T-cell (primary cell): ENCODE results near the gene MAP3K6. TPM values are rescaled to one million over a fixed set of nuclear protein-coding genes. Genes with fewer than 3 reads are reported as not detected.

ENCODE experiments used
- ATAC-seq, 4 experiments: fragments of 200-7000 bp in 3 of 4; fragments of 150-1000 bp in 1 of 4; cut with Tn5 transposase; replicated peaks in 1 of 4; 1 replicate in 3 of 4; 2 replicates in 1 of 4; pipeline ENCODE4 v1.10.0; 2021; ENCODE audit warnings: moderate library complexity in 3 of 4, mild to moderate bottlenecking in 2 of 4, moderate number of reproducible peaks in 1 of 4
- CTCF ChIA-PET, 2 donors: fragments of 300-600 bp; sonication (Branson Sonifier 250); formaldehyde crosslinking; loops; one replicate each; lab custom pipeline; 2022; ENCODE audit warnings: antibody characterized with exemption in 2 of 2; lab: Charles Lee
- POLR2A ChIA-PET, 2 donors: fragments of 300-600 bp; sonication (Branson Sonifier 250); formaldehyde crosslinking; loops; one replicate each; lab custom pipeline; 2022; ENCODE audit warnings: antibody characterized with exemption in 2 of 2; lab: Charles Lee
- DNase-seq, 35 experiments: peaks; one replicate each; pipeline versions ENCODE4 v3.0.0 to v3.0.0-alpha.2; 2013 to 2023
- H3K27ac ChIP-seq: one replicate; pipeline ENCODE4 v1.5.1; 2013; ENCODE audit warnings: low read length
- H3K27me3 ChIP-seq, 2 experiments: replicated peaks in 1 of 2; 1 replicate in 1 of 2; 2 replicates in 1 of 2; pipeline versions ENCODE4 v1.6.1 to v1.7.0; 2013; ENCODE audit warnings: low read length in 1 of 2, mixed read lengths in 1 of 2; ENCODE audit not compliant: control insufficient read depth in 2 of 2, insufficient read depth in 2 of 2; ENCODE audit errors: extremely low read depth in 1 of 2
- H3K36me3 ChIP-seq, 2 donors: 1 replicate in 1 of 2; 2 replicates in 1 of 2; pipeline versions ENCODE4 v1.6.1 to v1.7.0; 2013; ENCODE audit warnings: low read length in 1 of 2; ENCODE audit not compliant: control insufficient read depth in 2 of 2, insufficient read depth in 1 of 2; ENCODE audit errors: extremely low read depth in 1 of 2
- H3K4me1 ChIP-seq, 2 experiments: 1 replicate in 1 of 2; 2 replicates in 1 of 2; pipeline versions ENCODE4 v1.6.1 to v1.7.0; 2013; ENCODE audit warnings: low read length in 2 of 2, mixed read lengths in 1 of 2; ENCODE audit not compliant: insufficient read depth in 2 of 2, control insufficient read depth in 1 of 2; ENCODE audit errors: extremely low read depth in 1 of 2
- H3K4me3 ChIP-seq, 2 donors: 1 replicate in 1 of 2; 2 replicates in 1 of 2; pipeline versions ENCODE4 v1.5.1 to v1.7.0; 2013; ENCODE audit warnings: mild to moderate bottlenecking in 2 of 2, low read length in 1 of 2, moderate library complexity in 1 of 2; ENCODE audit not compliant: control insufficient read depth in 1 of 2; ENCODE audit errors: extremely low read depth in 1 of 2
- H3K9me3 ChIP-seq: 2 replicates; pipeline ENCODE4 v1.7.0; 2013
- H3K27ac Mint-ChIP-seq, 2 donors: one replicate each; pipeline ENCODE4 v1.8.0; 2020 to 2021; ENCODE audit warnings: mild to moderate bottlenecking in 2 of 2, mixed read lengths in 2 of 2
- H3K27me3 Mint-ChIP-seq, 2 donors: one replicate each; pipeline ENCODE4 v1.8.0; 2021 to 2022; ENCODE audit warnings: mixed read lengths in 2 of 2
- H3K36me3 Mint-ChIP-seq: one replicate; pipeline ENCODE4 v1.8.0; 2021; ENCODE audit warnings: mixed read lengths
- H3K4me1 Mint-ChIP-seq, 3 donors: one replicate each; pipeline ENCODE4 v1.8.0; 2020 to 2022; ENCODE audit warnings: mixed read lengths in 3 of 3, mild to moderate bottlenecking in 1 of 3
- H3K4me3 Mint-ChIP-seq, 3 donors: one replicate each; pipeline ENCODE4 v1.8.0; 2020 to 2022; ENCODE audit warnings: mild to moderate bottlenecking in 3 of 3, mixed read lengths in 3 of 3, moderate library complexity in 3 of 3
- H3K9me3 Mint-ChIP-seq, 3 donors: one replicate each; pipeline ENCODE4 v1.8.0; 2020 to 2022; ENCODE audit warnings: mixed read lengths in 3 of 3
- WGBS: methylation state at CpG from one replicate; pipeline ENCODE4 v1.1.5; 2013; ENCODE audit warnings: missing lambda C conversion rate; ENCODE audit not compliant: insufficient coverage; 5-methylcytosine and 5-hydroxymethylcytosine counted together
- total RNA-seq, 35 experiments: library from RNA in 6 of 35; stranded (reverse) in 6 of 35; fragments of 120-200 nt in 1 of 35; gene quantifications; one replicate each; pipeline versions ENCODE4 v1.2.1 to v1.2.4 and lab custom pipeline; 2013 to 2026

The MAP3K6 gene
- total RNA-seq, 5 donors from 2014 or later (not counting 1 experiment from before 2014, with no cell fraction given): 7.0 to 31.1 (median 12.8) TPM

DNA sequence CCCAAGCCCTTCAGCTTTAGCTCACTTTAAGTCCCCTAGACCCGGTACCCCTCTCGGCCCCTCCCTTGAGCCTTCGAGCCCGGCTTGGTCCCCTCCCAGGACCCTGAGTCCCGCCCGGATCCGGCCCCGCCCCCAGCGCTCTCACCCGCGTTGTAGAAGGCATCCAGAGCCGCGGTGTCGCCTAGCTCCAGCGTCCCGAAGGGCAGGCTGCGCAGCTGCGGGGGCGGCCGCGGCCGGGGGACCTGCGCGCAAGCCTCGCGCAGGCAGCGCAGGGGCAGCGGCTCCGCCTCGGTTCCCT is 699 bp downstream of the MAP3K6 start:
- H3K27me3 ChIP-seq: peaks cover 0 to 11% of the 10 kb centered on the region in 2 experiments
- POLR2A ChIA-PET: interaction anchor here (0.5 to 0.6 kb wide), 4 partner anchors 14 to 1458 kb away, joined by 3 to 11 read pairs (median 3); no protein-coding TSS in a partner anchor
- H3K9me3 ChIP-seq: no peaks in the 10 kb centered on the region
- H3K4me3 ChIP-seq: peak overlapping the region; percentile 53 to 68
- Mint-ChIP-seq H3K9me3 (no peaks in the 10 kb centered on the region), H3K27me3 (no peaks in the 10 kb centered on the region), H3K4me3 (peak overlapping the region; percentile 85 to 87 (median 86)), H3K27ac (peak overlapping the region in 1 of 2 donors; percentile 82), H3K4me1 (peaks cover 38 to 48% (median 43%) of the 10 kb centered on the region in 3 donors), H3K36me3 (no peaks in the 10 kb centered on the region)
- no peaks in the 10 kb centered on the region for H3K36me3 ChIP-seq
- no peak overlapping the region for H3K27ac ChIP-seq
- H3K4me1 ChIP-seq: peaks cover 15 to 36% of the 10 kb centered on the region in 2 experiments
- CTCF ChIA-PET: interaction anchor here (0.6 to 1.8 kb wide), 9 partner anchors 9 to 1143 kb away, joined by 3 to 10 read pairs (median 4); no protein-coding TSS in a partner anchor
- DNase-seq (peak in 31 of 35 experiments; percentile 29 to 72 (median 56)), ATAC-seq (peak; percentile 62 to 71 (median 66))
- 0% methylated on average over 30 of the region's 30 CpGs for WGBS

DNA sequence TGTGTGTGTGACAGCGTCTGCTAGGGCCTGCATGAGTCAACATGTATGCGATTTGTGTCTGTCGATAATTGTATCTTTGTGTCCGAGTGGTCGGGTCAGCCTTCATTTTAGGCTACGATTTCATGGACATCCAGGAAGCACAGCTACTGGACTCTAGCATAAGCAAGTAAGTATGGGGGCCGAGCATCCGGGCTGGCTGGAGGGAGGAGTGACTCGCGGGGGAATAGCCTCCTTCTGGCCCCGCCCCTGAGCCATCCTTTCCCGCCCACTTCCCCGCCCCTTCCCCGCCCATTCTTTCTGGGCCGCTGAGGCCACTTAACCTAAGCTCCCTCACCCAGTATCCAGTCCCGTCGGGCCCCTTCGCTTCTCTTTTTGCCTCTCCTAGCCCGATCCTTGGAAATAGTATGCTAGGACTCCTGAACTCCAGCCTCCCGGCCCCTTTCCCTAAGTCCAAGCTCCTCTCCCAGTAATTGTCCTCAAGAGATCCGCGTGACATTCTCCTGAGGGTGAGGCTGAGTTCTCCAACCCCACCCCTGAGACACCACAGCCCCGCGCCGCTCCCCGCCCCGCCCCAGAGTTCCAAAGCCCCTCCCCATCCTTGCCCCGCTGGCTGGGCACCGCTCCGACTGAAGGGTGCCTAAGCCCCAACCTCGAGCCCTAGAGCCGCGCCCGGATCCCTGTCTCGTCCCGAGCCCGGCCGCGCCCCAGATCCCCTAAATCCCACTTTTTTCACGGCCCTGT is 1.2 kb downstream of the MAP3K6 start:
- Mint-ChIP-seq H3K4me1 (peaks cover 38 to 48% (median 43%) of the 10 kb centered on the region in 3 donors), H3K4me3 (peak overlapping the region; percentile 85 to 87 (median 86)), H3K9me3 (no peaks in the 10 kb centered on the region), H3K36me3 (no peaks in the 10 kb centered on the region), H3K27ac (peak overlapping the region; percentile 57 to 82), H3K27me3 (no peaks in the 10 kb centered on the region)
- H3K4me3 ChIP-seq: peak overlapping the region; percentile 53 to 68
- H3K4me1 ChIP-seq: peaks cover 15 to 41% of the 10 kb centered on the region in 2 experiments
- H3K27me3 ChIP-seq: peaks cover 0 to 11% of the 10 kb centered on the region in 2 experiments
- CTCF ChIA-PET: interaction anchor here (0.6 to 1.8 kb wide), 8 partner anchors 9 to 1144 kb away, joined by 3 to 10 read pairs (median 4); no protein-coding TSS in a partner anchor
- ATAC-seq (peak; percentile 70 to 76 (median 72)), DNase-seq (peak; percentile 37 to 84 (median 70))
- no peak overlapping the region for H3K27ac ChIP-seq
- POLR2A ChIA-PET: interaction anchor here (0.5 to 0.6 kb wide), 5 partner anchors 14 to 1458 kb away, joined by 3 to 11 read pairs (median 3); no protein-coding TSS in a partner anchor
- H3K9me3 ChIP-seq: no peaks in the 10 kb centered on the region
- H3K36me3 ChIP-seq: no peaks in the 10 kb centered on the region
- 3% methylated on average over 30 of the region's 40 CpGs for WGBS

DNA sequence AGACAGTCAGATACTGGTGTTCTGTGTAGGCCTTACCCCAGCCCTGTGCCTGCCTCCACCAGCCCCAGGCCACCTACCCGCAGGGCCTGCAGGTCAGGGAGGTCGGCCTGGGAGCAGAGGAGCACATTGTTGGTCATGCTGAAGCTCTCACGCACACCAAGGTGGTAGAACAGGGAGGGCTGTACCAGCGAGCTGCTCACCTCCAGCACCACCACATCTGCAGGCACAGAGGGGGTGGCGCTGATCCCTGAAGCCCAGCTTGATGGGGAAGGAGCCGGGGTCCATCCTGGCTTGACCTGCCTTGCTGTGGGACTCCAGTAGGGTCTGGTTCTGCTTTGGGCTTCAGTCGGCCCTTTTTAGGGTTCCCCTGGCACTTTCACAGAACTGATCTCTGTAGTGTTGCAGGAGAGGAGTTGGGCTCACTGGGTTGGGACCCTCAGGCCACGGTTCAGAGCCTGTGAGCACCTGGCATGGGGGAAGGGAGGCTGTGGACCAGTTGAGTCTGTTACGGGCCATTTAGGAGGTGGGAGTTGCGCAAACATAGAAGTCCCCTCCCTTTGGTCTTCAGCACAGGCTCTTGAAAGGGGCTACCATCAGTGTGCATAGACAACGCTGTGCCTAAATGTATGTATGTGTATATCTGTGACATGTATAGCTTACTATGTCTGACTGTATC is 1.9 kb downstream of the MAP3K6 start:
- Mint-ChIP-seq H3K27me3 (no peaks in the 10 kb centered on the region), H3K27ac (peak overlapping the region; percentile 14 to 82), H3K36me3 (no peaks in the 10 kb centered on the region), H3K4me1 (peaks cover 42 to 49% (median 46%) of the 10 kb centered on the region in 3 donors), H3K4me3 (peak overlapping the region; percentile 85 to 87 (median 86)), H3K9me3 (no peaks in the 10 kb centered on the region)
- WGBS: 83% methylated on average over 8 of the region's 11 CpGs
- H3K9me3 ChIP-seq: no peaks in the 10 kb centered on the region
- no peak for DNase-seq
- H3K4me3 ChIP-seq: peak overlapping the region in 1 of 2 donors; percentile 53
- ChIA-PET CTCF (interaction anchor here in 1 of 2 donors (1.0 to 1.8 kb wide), 3 partner anchors 8 to 23 kb away, joined by 3 to 9 read pairs (median 4); no protein-coding TSS in a partner anchor), POLR2A (interaction anchor here in 1 of 2 donors (0.5 kb wide), 1 partner anchor 241 kb away, joined by 4 read pairs; no protein-coding TSS in a partner anchor)
- peaks cover 17 to 47% of the 10 kb centered on the region in 2 experiments for H3K4me1 ChIP-seq
- H3K27me3 ChIP-seq: peaks cover 0 to 11% of the 10 kb centered on the region in 2 experiments
- no peaks in the 10 kb centered on the region for H3K36me3 ChIP-seq
- ATAC-seq: no peak
- no peak overlapping the region for H3K27ac ChIP-seq

DNA sequence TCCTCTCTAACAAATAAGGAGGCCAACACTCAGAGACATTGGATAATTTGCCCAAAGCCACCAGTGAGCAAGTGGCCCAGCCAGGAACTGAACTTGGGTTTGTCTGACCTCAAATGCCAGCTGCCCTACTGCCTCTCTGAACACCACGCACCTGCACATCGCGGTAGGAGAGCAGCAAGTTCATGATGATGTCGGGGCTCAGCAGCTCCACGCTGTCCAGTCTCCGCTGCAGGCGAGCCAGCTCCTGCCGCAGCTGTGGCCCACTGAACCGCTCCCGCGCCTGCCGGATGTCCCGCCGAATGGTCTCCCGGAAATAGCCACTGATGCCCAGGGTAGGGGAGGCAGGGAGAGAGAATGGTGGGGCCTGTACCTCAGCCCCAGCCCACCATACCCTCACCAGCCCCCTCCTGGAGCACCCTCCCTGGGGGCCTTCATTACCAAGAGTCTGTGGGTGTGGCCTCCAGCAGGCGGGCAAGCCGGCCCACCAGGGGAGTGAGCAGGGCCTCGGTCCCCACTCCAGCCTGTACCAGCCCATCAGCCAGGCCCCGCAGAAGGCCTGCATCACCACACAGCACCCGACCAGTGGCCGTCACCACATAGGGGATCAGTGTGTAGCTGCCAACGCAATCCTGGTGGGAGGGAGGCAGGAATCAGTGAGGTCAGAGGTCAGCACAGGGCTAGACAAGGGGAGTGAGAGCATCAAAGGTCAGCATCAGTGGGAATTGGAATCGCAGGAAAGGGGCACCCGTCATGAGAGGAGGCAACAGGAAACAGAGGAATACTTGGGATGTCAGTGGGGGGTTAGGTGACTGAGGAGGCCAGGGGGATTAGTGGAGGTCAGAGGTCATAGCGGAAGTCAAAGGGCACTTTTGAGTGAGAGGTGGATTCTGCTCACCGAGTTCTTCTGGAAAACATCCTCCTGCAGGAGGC is 2.7 kb downstream of the MAP3K6 start:
- 97% methylated on average over 13 of the region's 26 CpGs for WGBS
- H3K4me3 ChIP-seq: no peak overlapping the region
- peaks cover 13 to 47% of the 10 kb centered on the region in 2 experiments for H3K4me1 ChIP-seq
- no peak overlapping the region for H3K27ac ChIP-seq
- no peaks in the 10 kb centered on the region for H3K36me3 ChIP-seq
- H3K36me3 Mint-ChIP-seq: no peaks in the 10 kb centered on the region
- no peaks in the 10 kb centered on the region for H3K27me3 Mint-ChIP-seq
- no peak for DNase-seq
- peaks cover 44 to 49% (median 46%) of the 10 kb centered on the region in 3 donors for H3K4me1 Mint-ChIP-seq
- no peaks in the 10 kb centered on the region for H3K9me3 Mint-ChIP-seq
- H3K27me3 ChIP-seq: peaks cover 0 to 7% of the 10 kb centered on the region in 2 experiments
- POLR2A ChIA-PET: no interaction called here
- H3K27ac Mint-ChIP-seq: peak overlapping the region in 1 of 2 donors; percentile 44
- H3K9me3 ChIP-seq: no peaks in the 10 kb centered on the region
- CTCF ChIA-PET: no interaction called here
- ATAC-seq: no peak
- H3K4me3 Mint-ChIP-seq: peak overlapping the region in 2 of 3 donors; percentile 6 to 61

DNA sequence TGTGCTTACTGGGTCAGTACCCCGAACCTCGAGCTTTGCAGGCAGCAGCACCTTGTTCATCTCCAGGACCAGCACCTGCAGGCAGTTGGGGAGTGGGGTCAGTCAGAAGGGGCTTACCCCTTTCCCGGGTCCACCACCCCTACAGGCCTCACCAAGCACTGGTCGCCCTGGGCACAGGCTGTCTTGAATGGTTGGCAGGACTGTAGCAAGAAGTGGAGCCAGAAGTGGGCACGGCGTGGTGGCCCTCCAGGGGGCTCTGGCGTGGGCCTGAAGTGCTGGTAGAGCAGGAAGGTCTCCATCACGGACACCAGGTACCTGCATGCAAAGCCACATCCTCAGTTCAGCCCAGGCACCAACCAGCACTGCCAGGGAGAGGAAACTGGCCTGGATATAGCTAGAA is 5.2 kb downstream of the MAP3K6 start:
- ATAC-seq (no peak), DNase-seq (no peak)
- Histone ChIP-seq H3K9me3 (no peaks in the 10 kb centered on the region), H3K4me3 (no peak overlapping the region), H3K4me1 (peaks cover 13 to 62% of the 10 kb centered on the region in 2 experiments), H3K27me3 (peaks cover 0 to under 1% of the 10 kb centered on the region in 2 experiments), H3K27ac (no peak overlapping the region), H3K36me3 (no peaks in the 10 kb centered on the region)
- ChIA-PET CTCF (interaction anchor here in 1 of 2 donors (1.0 kb wide), 1 partner anchor 33 kb away, joined by 3 read pairs; no protein-coding TSS in a partner anchor), POLR2A (interaction anchor here in 1 of 2 donors (0.6 to 1.1 kb wide), 2 partner anchors 13 to 897 kb away, joined by 3 read pairs; no protein-coding TSS in a partner anchor)
- H3K27ac Mint-ChIP-seq: no peak overlapping the region
- H3K4me1 Mint-ChIP-seq: peaks cover 46 to 55% (median 48%) of the 10 kb centered on the region in 3 donors
- 87% methylated on average over 4 of the region's 8 CpGs for WGBS
- H3K36me3 Mint-ChIP-seq: no peaks in the 10 kb centered on the region
- peak overlapping the region in 2 of 3 donors; percentile 37 to 75 for H3K4me3 Mint-ChIP-seq
- no peaks in the 10 kb centered on the region for H3K27me3 Mint-ChIP-seq
- no peaks in the 10 kb centered on the region for H3K9me3 Mint-ChIP-seq
